GM12875 (cell line): Measurements from ENCODE around the gene KRTAP12-3.

Experiments used
- H3K4me3 ChIP-seq: one replicate; pipeline ENCODE4 v1.5.1; 2011; ENCODE audit warnings: low read depth, low read length, control low read depth
- TF ChIP-seq, protein P1 (sequence below): IDR thresholded peaks from 2 replicates; pipeline ENCODE4 v1.5.1; 2011; ENCODE audit warnings: low read depth, mild to moderate bottlenecking, control low read depth, inconsistent platforms, low read length, moderate library complexity, borderline replicate concordance; ENCODE audit not compliant: insufficient read depth

The KRTAP12-3 gene

DNA sequence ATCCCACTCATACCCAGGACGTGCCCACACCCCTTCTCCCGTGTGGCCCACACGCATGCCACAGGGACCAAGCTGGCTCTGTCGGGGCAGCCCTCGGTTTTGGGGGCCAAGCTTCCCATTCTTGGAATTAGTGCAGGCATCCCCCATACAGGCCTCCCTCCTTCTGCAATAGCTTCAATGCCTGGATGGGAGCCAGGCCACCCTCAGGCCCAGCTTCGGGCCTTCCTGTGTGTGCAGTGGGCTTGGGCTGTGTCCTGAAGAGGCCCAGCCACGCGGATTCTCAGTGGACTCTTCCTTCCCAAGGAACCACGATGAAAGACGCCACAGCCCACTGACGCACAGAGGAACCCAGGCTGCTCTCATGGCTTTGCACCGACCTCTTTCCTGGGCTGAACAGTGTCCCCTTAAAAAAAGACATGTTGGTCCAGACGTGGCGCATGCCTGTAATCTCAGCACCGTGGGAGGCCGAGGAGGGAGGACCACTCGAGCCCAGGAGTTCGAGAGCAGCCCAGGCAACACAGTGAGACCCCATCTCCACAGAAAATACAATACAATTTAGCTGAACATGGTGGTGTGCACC lies 8.1 kb upstream of the KRTAP12-3 start:
- no peak overlapping the region for H3K4me3 ChIP-seq
- TF ChIP-seq, protein P1, sequence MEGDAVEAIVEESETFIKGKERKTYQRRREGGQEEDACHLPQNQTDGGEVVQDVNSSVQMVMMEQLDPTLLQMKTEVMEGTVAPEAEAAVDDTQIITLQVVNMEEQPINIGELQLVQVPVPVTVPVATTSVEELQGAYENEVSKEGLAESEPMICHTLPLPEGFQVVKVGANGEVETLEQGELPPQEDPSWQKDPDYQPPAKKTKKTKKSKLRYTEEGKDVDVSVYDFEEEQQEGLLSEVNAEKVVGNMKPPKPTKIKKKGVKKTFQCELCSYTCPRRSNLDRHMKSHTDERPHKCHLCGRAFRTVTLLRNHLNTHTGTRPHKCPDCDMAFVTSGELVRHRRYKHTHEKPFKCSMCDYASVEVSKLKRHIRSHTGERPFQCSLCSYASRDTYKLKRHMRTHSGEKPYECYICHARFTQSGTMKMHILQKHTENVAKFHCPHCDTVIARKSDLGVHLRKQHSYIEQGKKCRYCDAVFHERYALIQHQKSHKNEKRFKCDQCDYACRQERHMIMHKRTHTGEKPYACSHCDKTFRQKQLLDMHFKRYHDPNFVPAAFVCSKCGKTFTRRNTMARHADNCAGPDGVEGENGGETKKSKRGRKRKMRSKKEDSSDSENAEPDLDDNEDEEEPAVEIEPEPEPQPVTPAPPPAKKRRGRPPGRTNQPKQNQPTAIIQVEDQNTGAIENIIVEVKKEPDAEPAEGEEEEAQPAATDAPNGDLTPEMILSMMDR, result no peak

DNA sequence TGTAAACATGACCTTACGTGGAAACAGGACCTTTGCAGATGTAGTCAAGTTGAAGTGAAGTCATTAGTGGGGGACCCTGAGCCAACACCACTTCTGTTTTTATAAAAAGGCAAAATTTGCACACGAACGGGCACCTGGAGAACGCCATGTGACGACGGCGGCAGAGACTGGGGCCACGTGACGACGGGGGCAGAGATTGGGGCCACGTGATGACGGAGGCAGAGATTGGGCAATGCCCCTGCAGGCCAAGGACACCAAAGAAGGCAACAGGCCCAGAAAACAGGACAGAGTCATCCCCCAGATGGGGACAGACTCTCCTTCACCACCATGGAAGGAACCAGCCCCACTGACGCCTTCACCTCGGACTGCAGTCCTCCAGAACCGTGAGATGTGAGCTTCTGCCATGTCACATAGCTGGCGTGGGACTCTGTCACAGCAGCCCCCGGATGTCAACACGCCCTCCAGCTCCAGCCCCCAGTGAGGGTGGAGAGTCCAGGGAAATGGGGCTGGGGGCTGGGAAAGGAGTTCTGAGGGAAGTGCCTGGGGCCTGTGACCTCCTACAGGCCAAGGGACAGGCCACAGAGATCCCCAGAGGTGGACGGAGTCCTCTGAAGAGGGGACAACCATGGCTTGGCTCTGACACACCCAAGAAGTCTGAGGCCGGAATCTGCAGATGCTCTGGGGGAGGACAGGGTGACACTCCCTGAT lies 7.3 kb upstream of the KRTAP12-3 start:
- H3K4me3 ChIP-seq, result no peak overlapping the region

DNA sequence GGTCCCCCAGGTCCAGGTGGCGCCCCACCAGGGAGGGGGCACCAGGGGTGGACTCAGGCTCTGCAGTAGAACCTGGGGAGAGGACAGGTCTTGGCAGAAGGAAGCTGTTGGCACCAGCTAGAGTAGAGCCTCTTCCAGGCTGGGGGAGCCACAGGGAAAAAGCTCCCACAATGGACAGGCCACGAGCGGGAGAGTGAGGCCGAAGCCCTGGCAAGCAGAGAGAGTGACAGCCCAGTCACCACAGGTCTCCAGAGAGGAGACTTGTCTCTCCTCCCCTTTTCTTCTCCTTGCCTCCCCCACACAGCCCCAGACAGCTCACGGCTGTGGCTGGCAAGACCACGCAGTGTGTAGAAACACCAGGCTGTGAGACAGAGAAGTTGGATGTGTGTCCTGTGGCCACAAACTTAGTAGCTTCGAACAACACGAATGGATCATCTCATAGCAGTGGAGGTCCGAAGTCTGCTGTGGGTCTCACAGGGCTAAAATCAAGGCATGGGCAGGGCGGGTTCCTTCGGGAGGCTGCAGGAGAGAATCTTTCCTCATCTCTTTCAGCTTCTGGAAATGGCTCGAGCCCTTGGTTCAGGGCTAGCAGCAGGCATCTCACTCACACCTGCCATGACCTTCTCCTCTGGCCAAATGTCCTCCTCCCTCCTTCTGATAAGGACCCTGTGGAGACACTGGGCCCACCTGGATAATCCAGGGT lies 6.6 kb upstream of the KRTAP12-3 start:
- TF ChIP-seq, protein P1, result no peak
- H3K4me3 ChIP-seq, result no peak overlapping the region

More for the DNA sequence above, 7.3 kb upstream of the KRTAP12-3 start:
- TF ChIP-seq, protein P1, result no peak

- TF ChIP-seq, protein P1, result no peak
- no peak overlapping the region for H3K4me3 ChIP-seq
Measured at GRCh38 chr21:44653123-44653522, 4.6 kb upstream of the KRTAP12-3 start.

DNA sequence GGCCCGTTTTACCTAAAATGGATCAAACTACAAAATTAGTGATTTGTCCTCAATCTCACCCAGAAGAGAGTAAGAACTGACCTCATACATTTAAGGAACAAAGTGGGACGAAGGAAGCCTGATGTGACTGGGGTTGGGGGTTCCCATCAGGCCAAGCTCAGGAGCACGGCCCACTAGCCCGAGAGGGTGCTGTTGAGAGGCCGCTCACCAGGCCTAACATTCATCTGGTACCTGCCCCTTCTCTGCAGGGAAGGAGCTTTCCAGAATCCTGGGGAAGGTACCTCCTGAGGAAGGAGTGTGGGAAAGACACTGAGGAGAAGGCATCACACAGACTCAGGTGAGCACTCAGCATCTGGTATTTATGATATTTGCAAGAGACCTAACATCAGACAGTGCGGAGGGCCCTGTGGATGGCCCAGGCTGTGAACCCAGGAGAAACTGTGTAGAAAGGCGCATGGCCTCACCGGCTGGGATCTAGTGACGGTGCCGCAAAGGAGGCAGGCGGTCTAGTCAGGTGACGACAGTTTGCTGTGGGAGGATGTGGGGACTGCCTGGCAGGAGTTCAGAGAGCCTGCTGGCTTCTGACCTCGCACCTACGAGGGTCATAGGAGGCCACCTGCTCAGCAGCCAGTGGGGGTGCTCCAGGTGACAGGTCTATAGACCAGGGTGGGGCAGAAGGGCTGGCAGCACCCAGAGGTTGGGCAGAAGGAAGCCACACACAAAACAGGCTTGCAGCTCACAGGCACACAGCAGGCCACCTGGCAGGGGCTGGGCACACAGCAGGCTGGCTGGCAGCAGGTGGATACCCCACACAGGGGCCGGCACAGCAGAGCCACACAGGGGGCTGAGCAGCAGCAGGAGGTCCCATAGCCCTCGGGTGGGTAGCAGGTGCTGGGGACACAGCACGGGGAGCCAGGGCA lies 3.8 kb upstream of the KRTAP12-3 start:
- TF ChIP-seq, protein P1, result no peak

DNA sequence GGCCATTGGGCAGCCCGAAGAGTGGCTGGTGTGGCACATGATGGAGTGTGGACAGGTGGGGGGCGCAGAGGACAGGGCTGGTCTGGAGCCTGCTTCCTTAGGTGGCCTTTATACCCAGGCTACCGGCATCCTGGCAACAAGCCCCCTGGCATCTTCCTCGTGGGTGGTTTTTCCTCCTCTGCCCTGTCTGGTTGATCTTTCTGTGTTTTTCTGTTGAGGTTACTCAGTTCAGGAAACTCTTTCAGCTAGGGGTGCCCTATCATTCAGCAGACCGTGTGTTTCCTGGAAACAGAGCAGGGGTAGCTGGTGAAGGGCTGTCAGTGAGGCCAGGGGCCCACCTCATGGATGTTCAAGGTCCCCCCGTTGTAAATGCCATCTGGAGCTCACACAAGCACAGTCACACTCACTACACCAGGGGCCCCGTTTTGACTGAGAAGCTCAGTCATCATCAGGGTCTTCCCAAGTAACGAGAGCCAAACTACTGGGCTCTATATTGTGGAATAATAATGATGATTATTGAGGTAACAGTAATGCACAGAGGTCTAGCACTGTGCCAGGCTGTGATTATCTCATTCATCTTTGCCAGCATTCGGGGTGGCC lies 3.1 kb upstream of the KRTAP12-3 start, which contains the start of gene KRTAP12-4:
KRTAP12-4 (minus strand) TSS at position 84 of the 600 bp plus-strand sequence; CDS start at position 39, 45 bp downstream.
- TF ChIP-seq, protein P1, result no peak
- no peak within 1 kb of the TSS for H3K4me3 ChIP-seq

More for the DNA sequence above, 3.8 kb upstream of the KRTAP12-3 start:
- no peak overlapping the region for H3K4me3 ChIP-seq
